Ishikawa (cell line): Measurements from ENCODE around the gene FBXO7.

Experiments
- CEBPB ChIP-seq: IDR thresholded peaks from 2 replicates; pipeline ENCODE4 v1.6.1; 2012
- CREB1 ChIP-seq: IDR thresholded peaks from 2 replicates; pipeline ENCODE4 v1.6.1; 2012; ENCODE audit warnings: low read depth
- EGR1 ChIP-seq: IDR thresholded peaks from 2 replicates; pipeline ENCODE4 v1.6.1; 2012
- EP300 ChIP-seq: IDR thresholded peaks from 2 replicates; pipeline ENCODE4 v1.6.1; 2012; ENCODE audit warnings: borderline replicate concordance
- FOXM1 ChIP-seq: IDR thresholded peaks from 2 replicates; pipeline ENCODE4 v1.6.1; 2012; ENCODE audit warnings: low read depth, borderline replicate concordance
- MAX ChIP-seq: IDR thresholded peaks from 2 replicates; pipeline ENCODE4 v1.6.1; 2012
- RAD21 ChIP-seq: IDR thresholded peaks from 2 replicates; pipeline ENCODE4 v1.6.1; 2012; ENCODE audit warnings: low read depth
- REST ChIP-seq: IDR thresholded peaks from 2 replicates; pipeline ENCODE4 v1.6.1; 2012; ENCODE audit warnings: low read depth, mild to moderate bottlenecking
- TAF1 ChIP-seq: IDR thresholded peaks from 2 replicates; pipeline ENCODE4 v1.6.1; 2012; ENCODE audit warnings: low read depth, mild to moderate bottlenecking
- TCF12 ChIP-seq: IDR thresholded peaks from 2 replicates; pipeline ENCODE4 v1.6.1; 2012; ENCODE audit warnings: low read depth
- TEAD4 ChIP-seq: IDR thresholded peaks from 2 replicates; pipeline ENCODE4 v1.6.1; 2012
- USF1 ChIP-seq: IDR thresholded peaks from 2 replicates; pipeline ENCODE4 v1.6.1; 2012
- YY1 ChIP-seq: IDR thresholded peaks from 2 replicates; pipeline ENCODE4 v1.6.1; 2012; ENCODE audit warnings: low read depth
- ZBTB7A ChIP-seq: IDR thresholded peaks from 2 replicates; pipeline ENCODE4 v1.6.1; 2012; ENCODE audit warnings: low read depth

- no peak for TF ChIP-seq RAD21
- TF ChIP-seq EP300 = no peak
- TF ChIP-seq CREB1 = no peak
- TF ChIP-seq CEBPB = no peak
- TF ChIP-seq YY1 = no peak
- no peak for TF ChIP-seq REST
- TF ChIP-seq TCF12 = no peak
- no peak for TF ChIP-seq TEAD4
- TF ChIP-seq ZBTB7A = no peak
- no peak for TF ChIP-seq FOXM1
- no peak for TF ChIP-seq MAX
- no peak for TF ChIP-seq TAF1
- TF ChIP-seq USF1 = peak; percentile 34; the same call in 1 of the 2 replicates
- no peak for TF ChIP-seq EGR1
Measured at GRCh38 chr22:32536352-32536751, 61.7 kb downstream of the FBXO7 start.
